WTC11 (cell line): ENCODE measurements around the gene GET4. TPM values are rescaled to one million over a fixed set of nuclear protein-coding genes. Genes with fewer than 3 reads are reported as not detected.

Experiments
- ATAC-seq: fragments of 200-7000 bp; cut with Tn5 transposase; 2 replicates; pipeline ENCODE4 v1.10.0; 2021; ENCODE audit warnings: mild to moderate bottlenecking, moderate library complexity
- CTCF ChIA-PET: fragments of 300-600 bp; sonication (Branson Sonifier 250); formaldehyde crosslinking; loops from one replicate; lab custom pipeline; 2021; ENCODE audit warnings: antibody characterized with exemption; lab: Charles Lee
- POLR2A ChIA-PET: fragments of 350-600 bp; sonication (Branson Sonifier 250); formaldehyde crosslinking; loops from one replicate; lab custom pipeline; 2021; ENCODE audit warnings: antibody characterized with exemption; lab: Charles Lee
- DNase-seq: peaks from one replicate; pipeline ENCODE4 v3.0.0; 2021; ENCODE audit warnings: low spot score
- H3K27ac Mint-ChIP-seq: 2 replicates; pipeline ENCODE4 v1.8.0; 2021; ENCODE audit warnings: mixed read lengths
- H3K27me3 Mint-ChIP-seq: 2 replicates; pipeline ENCODE4 v1.8.0; 2021; ENCODE audit warnings: low read depth, mild to moderate bottlenecking, moderate library complexity, mixed read lengths
- H3K36me3 Mint-ChIP-seq: 2 replicates; pipeline ENCODE4 v1.8.0; 2021; ENCODE audit warnings: mixed read lengths
- H3K4me1 Mint-ChIP-seq: 2 replicates; pipeline ENCODE4 v1.8.0; 2022; ENCODE audit warnings: mixed read lengths
- H3K4me3 Mint-ChIP-seq: 2 replicates; pipeline ENCODE4 v1.8.0; 2021; ENCODE audit warnings: mild to moderate bottlenecking, moderate library complexity, mixed read lengths
- H3K9me3 Mint-ChIP-seq: 2 replicates; pipeline ENCODE4 v1.8.0; 2021; ENCODE audit warnings: mixed read lengths
- ATF1 ChIP-seq: sonication (generic); formaldehyde crosslinking; IDR thresholded peaks from 2 replicates; pipeline ENCODE4 v1.8.1; 2023; ENCODE audit warnings: mild to moderate bottlenecking, moderate library complexity, missing genetic modification reagents
- E2F5 ChIP-seq: sonication (generic); formaldehyde crosslinking; IDR thresholded peaks from 2 replicates; pipeline ENCODE4 v1.8.1; 2022; ENCODE audit warnings: mild to moderate bottlenecking, moderate library complexity, missing genetic modification reagents
- ETV6 ChIP-seq: sonication (generic); formaldehyde crosslinking; IDR thresholded peaks from 2 replicates; pipeline ENCODE4 v1.8.1; 2022; ENCODE audit warnings: mild to moderate bottlenecking, missing genetic modification reagents
- GRHL2 ChIP-seq: fragments of 250-450 bp; sonication (Bioruptor Pico); IDR thresholded peaks from 2 replicates; pipeline ENCODE4 v1.8.0; 2022; ENCODE audit warnings: mild to moderate bottlenecking, moderate library complexity; ENCODE audit not compliant: insufficient replicate concordance, severe bottlenecking
- KAT7 ChIP-seq: sonication (generic); formaldehyde crosslinking; IDR thresholded peaks from 2 replicates; pipeline ENCODE4 v1.8.1; 2023; ENCODE audit warnings: missing genetic modification reagents, mild to moderate bottlenecking, borderline replicate concordance
- MLX ChIP-seq: sonication (generic); formaldehyde crosslinking; IDR thresholded peaks from 2 replicates; pipeline ENCODE4 v1.8.1; 2023; ENCODE audit warnings: mild to moderate bottlenecking, missing genetic modification reagents, moderate library complexity
- PREB ChIP-seq: sonication (generic); formaldehyde crosslinking; IDR thresholded peaks from 2 replicates; pipeline ENCODE4 v1.8.1; 2022; ENCODE audit warnings: mild to moderate bottlenecking, missing genetic modification reagents, moderate library complexity, borderline replicate concordance
- TEAD1 ChIP-seq: sonication (generic); formaldehyde crosslinking; IDR thresholded peaks from 2 replicates; pipeline ENCODE4 v1.8.0; 2022; ENCODE audit warnings: mild to moderate bottlenecking, missing genetic modification reagents
- ZNF396 ChIP-seq: fragments of 250-450 bp; sonication (Bioruptor Pico); IDR thresholded peaks from 2 replicates; pipeline ENCODE4 v1.8.0; 2021; ENCODE audit warnings: mild to moderate bottlenecking, moderate library complexity, borderline replicate concordance
- ZNF671 ChIP-seq: fragments of 250-450 bp; sonication (Bioruptor Pico); IDR thresholded peaks from 2 replicates; pipeline ENCODE4 v1.8.0; 2021; ENCODE audit warnings: mild to moderate bottlenecking
- total RNA-seq: library from RNA; stranded (reverse); gene quantifications from 3 replicates; pipeline ENCODE4 v1.2.3, GENCODE V29; 2021
- TF ChIP-seq, protein P1 (sequence below): sonication (generic); formaldehyde crosslinking; IDR thresholded peaks from 2 replicates; pipeline ENCODE4 v1.8.1; 2022; ENCODE audit warnings: low read depth, missing genetic modification reagents, borderline replicate concordance
- TF ChIP-seq, protein P2 (sequence below): sonication (generic); formaldehyde crosslinking; IDR thresholded peaks from 2 replicates; pipeline ENCODE4 v1.8.1; 2023; ENCODE audit warnings: mild to moderate bottlenecking, moderate library complexity, missing genetic modification reagents
- TF ChIP-seq, protein P3 (sequence below): fragments of 250-450 bp; sonication (Bioruptor Pico); IDR thresholded peaks from 2 replicates; pipeline ENCODE4 v2.1.2; 2022; ENCODE audit warnings: mild to moderate bottlenecking, moderate library complexity
- TF ChIP-seq, protein P4 (sequence below): sonication (generic); formaldehyde crosslinking; IDR thresholded peaks from 2 replicates; pipeline ENCODE4 v1.8.0; 2023; ENCODE audit warnings: mild to moderate bottlenecking, missing genetic modification reagents

GET4 gene
- total RNA-seq, 1 experiment from 2014 or later = 73.0 TPM

- TF ChIP-seq, protein P1, sequence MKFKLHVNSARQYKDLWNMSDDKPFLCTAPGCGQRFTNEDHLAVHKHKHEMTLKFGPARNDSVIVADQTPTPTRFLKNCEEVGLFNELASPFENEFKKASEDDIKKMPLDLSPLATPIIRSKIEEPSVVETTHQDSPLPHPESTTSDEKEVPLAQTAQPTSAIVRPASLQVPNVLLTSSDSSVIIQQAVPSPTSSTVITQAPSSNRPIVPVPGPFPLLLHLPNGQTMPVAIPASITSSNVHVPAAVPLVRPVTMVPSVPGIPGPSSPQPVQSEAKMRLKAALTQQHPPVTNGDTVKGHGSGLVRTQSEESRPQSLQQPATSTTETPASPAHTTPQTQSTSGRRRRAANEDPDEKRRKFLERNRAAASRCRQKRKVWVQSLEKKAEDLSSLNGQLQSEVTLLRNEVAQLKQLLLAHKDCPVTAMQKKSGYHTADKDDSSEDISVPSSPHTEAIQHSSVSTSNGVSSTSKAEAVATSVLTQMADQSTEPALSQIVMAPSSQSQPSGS (CRISPR knock-in tag) = no peak
- TF ChIP-seq ZNF396 (CRISPR knock-in tag) = no peak
- TF ChIP-seq, protein P2, sequence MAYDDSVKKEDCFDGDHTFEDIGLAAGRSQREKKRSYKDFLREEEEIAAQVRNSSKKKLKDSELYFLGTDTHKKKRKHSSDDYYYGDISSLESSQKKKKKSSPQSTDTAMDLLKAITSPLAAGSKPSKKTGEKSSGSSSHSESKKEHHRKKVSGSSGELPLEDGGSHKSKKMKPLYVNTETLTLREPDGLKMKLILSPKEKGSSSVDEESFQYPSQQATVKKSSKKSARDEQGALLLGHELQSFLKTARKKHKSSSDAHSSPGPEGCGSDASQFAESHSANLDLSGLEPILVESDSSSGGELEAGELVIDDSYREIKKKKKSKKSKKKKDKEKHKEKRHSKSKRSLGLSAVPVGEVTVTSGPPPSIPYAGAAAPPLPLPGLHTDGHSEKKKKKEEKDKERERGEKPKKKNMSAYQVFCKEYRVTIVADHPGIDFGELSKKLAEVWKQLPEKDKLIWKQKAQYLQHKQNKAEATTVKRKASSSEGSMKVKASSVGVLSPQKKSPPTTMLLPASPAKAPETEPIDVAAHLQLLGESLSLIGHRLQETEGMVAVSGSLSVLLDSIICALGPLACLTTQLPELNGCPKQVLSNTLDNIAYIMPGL (CRISPR knock-in tag) = no peak
- TF ChIP-seq, protein P3, sequence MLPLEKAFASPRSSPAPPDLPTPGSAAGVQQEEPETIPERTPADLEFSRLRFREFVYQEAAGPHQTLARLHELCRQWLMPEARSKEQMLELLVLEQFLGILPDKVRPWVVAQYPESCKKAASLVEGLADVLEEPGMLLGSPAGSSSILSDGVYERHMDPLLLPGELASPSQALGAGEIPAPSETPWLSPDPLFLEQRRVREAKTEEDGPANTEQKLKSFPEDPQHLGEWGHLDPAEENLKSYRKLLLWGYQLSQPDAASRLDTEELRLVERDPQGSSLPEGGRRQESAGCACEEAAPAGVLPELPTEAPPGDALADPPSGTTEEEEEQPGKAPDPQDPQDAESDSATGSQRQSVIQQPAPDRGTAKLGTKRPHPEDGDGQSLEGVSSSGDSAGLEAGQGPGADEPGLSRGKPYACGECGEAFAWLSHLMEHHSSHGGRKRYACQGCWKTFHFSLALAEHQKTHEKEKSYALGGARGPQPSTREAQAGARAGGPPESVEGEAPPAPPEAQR (CRISPR knock-in tag) = no peak
- no peak for TF ChIP-seq E2F5 (CRISPR knock-in tag)
- no peak for TF ChIP-seq PREB (CRISPR knock-in tag)
- TF ChIP-seq MLX (CRISPR knock-in tag) = no peak
- TF ChIP-seq, protein P4, sequence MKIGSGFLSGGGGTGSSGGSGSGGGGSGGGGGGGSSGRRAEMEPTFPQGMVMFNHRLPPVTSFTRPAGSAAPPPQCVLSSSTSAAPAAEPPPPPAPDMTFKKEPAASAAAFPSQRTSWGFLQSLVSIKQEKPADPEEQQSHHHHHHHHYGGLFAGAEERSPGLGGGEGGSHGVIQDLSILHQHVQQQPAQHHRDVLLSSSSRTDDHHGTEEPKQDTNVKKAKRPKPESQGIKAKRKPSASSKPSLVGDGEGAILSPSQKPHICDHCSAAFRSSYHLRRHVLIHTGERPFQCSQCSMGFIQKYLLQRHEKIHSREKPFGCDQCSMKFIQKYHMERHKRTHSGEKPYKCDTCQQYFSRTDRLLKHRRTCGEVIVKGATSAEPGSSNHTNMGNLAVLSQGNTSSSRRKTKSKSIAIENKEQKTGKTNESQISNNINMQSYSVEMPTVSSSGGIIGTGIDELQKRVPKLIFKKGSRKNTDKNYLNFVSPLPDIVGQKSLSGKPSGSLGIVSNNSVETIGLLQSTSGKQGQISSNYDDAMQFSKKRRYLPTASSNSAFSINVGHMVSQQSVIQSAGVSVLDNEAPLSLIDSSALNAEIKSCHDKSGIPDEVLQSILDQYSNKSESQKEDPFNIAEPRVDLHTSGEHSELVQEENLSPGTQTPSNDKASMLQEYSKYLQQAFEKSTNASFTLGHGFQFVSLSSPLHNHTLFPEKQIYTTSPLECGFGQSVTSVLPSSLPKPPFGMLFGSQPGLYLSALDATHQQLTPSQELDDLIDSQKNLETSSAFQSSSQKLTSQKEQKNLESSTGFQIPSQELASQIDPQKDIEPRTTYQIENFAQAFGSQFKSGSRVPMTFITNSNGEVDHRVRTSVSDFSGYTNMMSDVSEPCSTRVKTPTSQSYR (CRISPR knock-in tag) = no peak
Observed at GRCh38 chr7:835485-836401, 40.6 kb upstream of the GET4 start (continued).

DNA sequence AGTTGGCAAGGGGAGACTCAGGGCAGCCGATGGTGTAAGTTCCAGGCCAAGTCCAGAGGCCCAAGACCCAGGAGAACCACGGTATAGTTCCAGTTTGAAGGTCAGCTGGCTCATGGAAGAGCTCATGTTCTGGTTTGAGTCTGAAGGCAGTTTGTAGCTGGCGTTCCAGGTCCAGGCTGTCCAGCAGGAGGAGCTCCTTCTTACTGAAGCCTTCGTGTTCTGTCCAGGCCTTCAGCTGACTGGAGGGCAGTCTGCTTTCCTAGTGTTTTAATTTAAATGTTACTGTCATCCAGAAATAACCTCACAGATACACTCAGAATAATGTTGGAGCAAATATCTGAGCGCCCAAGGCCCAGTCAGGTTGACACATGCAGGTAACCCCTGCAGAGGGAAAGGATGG lies 39.9 kb upstream of the GET4 start:
- ATAC-seq (peak; percentile 56), DNase-seq (no peak)
- POLR2A ChIA-PET = no interaction called here
- CTCF ChIA-PET = interaction anchor here (0.6 to 4.1 kb wide), 21 partner anchors 9 to 514 kb away, joined by 3 to 17 read pairs (median 4); partner anchors contain the start of gene GET4
- no peak overlapping the region for H3K4me3 Mint-ChIP-seq
- peaks cover 31% of the 10 kb centered on the region for H3K4me1 Mint-ChIP-seq
- peaks cover 48% of the 10 kb centered on the region for H3K36me3 Mint-ChIP-seq
- no peaks in the 10 kb centered on the region for H3K27me3 Mint-ChIP-seq
- H3K9me3 Mint-ChIP-seq = no peaks in the 10 kb centered on the region
- TF ChIP-seq ETV6 (CRISPR knock-in tag) = no peak
- TF ChIP-seq, protein P1 (CRISPR knock-in tag) = no peak
- TF ChIP-seq TEAD1 (CRISPR knock-in tag) = no peak
- TF ChIP-seq ZNF671 = no peak
- no peak for TF ChIP-seq ATF1
- TF ChIP-seq GRHL2 (CRISPR knock-in tag) = no peak
- no peak for TF ChIP-seq KAT7
- H3K27ac Mint-ChIP-seq = peak overlapping the region; percentile 82
